ENCODE results near the gene PCGF5.

DNA sequence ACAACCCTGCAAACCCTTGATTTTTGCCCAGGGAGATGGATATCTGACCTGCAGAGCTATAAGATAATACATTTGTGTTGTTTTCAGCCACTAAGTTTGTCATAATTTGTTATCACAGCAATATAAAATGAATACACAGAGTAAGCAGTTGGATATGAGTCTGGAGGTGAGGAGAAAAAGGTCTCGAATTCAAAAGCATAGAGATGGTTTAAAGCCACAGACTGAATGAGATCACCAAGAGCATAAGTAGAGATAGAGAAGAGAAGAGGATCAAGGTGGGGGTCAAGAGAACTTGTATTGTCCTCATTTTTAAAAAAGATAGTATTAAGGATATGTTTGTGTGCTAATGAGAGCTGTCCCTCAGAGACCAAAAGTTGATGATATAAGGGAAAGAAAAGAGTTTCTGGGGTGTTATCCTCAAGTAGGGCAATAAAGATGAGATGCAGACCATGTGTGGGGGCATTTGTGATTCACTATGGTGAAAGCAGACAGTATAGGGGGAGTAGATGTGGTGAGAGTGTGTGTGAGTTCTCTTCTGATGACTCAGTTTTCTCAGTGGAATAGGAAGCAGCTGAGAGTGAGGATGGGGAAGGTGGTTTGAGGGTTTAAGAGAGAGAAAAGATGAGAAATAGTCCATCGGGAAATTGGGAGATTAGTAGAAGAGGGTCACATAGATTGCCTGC is 25.8 kb upstream of the PCGF5 start:
- TF ChIP-seq, protein P1, sequence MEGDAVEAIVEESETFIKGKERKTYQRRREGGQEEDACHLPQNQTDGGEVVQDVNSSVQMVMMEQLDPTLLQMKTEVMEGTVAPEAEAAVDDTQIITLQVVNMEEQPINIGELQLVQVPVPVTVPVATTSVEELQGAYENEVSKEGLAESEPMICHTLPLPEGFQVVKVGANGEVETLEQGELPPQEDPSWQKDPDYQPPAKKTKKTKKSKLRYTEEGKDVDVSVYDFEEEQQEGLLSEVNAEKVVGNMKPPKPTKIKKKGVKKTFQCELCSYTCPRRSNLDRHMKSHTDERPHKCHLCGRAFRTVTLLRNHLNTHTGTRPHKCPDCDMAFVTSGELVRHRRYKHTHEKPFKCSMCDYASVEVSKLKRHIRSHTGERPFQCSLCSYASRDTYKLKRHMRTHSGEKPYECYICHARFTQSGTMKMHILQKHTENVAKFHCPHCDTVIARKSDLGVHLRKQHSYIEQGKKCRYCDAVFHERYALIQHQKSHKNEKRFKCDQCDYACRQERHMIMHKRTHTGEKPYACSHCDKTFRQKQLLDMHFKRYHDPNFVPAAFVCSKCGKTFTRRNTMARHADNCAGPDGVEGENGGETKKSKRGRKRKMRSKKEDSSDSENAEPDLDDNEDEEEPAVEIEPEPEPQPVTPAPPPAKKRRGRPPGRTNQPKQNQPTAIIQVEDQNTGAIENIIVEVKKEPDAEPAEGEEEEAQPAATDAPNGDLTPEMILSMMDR (IDR thresholded peaks at IDR 0.05; ENCODE audit: low read depth, low read length, poor library complexity, severe bottlenecking): no peak
- TF ChIP-seq EZH2phosphoT487 (IDR thresholded peaks at IDR 0.05; ENCODE audit: borderline replicate concordance, low read length): no peak

Data from DOHH2 (cell line).